HG03045 (cell line): ENCODE measurements around the gene RRM1.
A peak's percentile ranks its signal among the peaks of the same experiment; 100 is the strongest.

Source experiments
- ATAC-seq: cut with Tn5 transposase; IDR thresholded peaks from one replicate; pipeline ENCODE4 v1.9.1; 2021; ENCODE audit warnings: mild to moderate bottlenecking, moderate library complexity; ENCODE audit not compliant: unreplicated experiment

Gene RRM1

GRCh38 chr11:4185561-4185960 lies 91.0 kb downstream of the RRM1 start:
- ATAC-seq, result no peak

- no peak for ATAC-seq
Observed at GRCh38 chr11:4186464-4187054, 92.0 kb downstream of the RRM1 start.

GRCh38 chr11:4187055-4187988 lies 92.7 kb downstream of the RRM1 start:
- ATAC-seq, result peak; percentile 94
